ENCODE results near the gene RHBG. TPM values are rescaled to one million over a fixed set of nuclear protein-coding genes. Genes with fewer than 3 reads are reported as not detected.
A peak's percentile ranks its signal among the peaks of the same experiment; 100 is the strongest.
"Not testable (repeated sequence)": the region's sequence is repeated elsewhere in the genome, so short reads cannot be mapped to it uniquely, and the experiment has no call there.

Gene RHBG, protein sequence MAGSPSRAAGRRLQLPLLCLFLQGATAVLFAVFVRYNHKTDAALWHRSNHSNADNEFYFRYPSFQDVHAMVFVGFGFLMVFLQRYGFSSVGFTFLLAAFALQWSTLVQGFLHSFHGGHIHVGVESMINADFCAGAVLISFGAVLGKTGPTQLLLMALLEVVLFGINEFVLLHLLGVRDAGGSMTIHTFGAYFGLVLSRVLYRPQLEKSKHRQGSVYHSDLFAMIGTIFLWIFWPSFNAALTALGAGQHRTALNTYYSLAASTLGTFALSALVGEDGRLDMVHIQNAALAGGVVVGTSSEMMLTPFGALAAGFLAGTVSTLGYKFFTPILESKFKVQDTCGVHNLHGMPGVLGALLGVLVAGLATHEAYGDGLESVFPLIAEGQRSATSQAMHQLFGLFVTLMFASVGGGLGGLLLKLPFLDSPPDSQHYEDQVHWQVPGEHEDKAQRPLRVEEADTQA
- total RNA-seq (2014; rRNA removed; shearing (Covaris generic)) = 0.69 and 1.3 TPM in 2 replicates

DNA sequence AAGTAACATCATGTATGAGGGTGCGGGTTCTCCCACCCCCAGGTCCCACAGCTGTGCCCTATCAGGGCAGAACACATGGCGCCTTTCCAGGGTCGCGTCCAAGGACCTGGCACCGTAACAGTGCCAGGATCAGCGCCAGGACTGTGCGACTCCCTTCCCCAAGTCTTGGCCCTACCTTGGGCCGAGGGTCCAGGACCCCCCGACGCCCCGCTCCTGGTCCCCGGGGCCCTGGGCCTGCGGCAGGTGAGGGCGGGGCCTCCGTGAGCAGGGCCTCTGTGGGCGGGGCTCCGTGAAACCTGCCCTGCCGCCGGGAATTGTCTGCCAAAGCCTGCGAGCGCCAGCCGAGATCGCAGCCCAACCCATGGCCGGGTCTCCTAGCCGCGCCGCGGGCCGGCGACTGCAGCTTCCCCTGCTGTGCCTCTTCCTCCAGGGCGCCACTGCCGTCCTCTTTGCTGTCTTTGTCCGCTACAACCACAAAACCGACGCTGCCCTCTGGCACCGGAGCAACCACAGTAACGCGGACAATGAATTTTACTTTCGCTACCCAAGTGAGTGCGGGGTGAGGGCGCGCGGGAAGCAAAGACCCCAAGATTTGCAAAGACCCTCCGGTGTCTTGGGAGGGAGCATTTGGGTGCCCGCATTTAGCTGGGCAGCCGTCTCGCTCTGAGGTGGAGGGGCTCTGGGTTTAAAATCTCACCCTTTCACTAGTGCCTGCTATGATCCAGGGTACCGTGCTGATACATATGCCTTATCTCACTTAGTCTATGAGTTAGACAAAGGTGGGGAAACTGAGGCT, at the start of gene RHBG:
TSS of gene RHBG (plus strand) at position 323 of the 796 bp plus-strand sequence. CDS start at position 362, 39 bp downstream.
- peak; percentile 96 for DNase-seq
- Histone ChIP-seq H3K27me3 (ENCODE audit: control insufficient read depth, insufficient read depth, low read length) (peaks cover 10% of the 10 kb centered on the region), H3K4me3 (ENCODE audit: insufficient read depth, low read depth, low read length) (peak within 1 kb of the TSS; percentile 53)

DNA sequence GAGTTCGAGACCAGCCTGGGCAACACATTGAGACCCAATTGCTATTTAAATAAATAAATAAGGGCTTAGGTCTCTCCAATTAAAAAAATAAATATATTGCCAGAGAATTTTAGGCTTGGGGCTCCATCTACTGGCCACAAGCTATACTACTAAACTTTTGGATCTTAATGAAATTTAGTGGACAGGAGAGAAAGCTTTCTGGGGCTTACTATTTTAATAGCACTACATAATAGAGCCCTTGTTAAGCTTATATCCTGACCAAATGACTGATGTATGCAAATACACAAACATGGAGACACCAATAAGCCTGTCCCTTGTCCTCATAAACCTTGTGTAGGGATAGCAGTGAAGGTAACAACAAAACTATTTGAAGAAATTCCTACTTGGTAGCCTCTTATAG, 49.3 kb upstream of the RHBG start:
- DNase-seq = peak; percentile 50
- Histone ChIP-seq H3K4me3 (ENCODE audit: insufficient read depth, low read depth, low read length) (no peak overlapping the region), H3K36me3 (replicated peaks; ENCODE audit: control insufficient read depth, insufficient read depth, low read length) (peaks cover 61% of the 10 kb centered on the region), H3K27me3 (ENCODE audit: control insufficient read depth, insufficient read depth, low read length) (no peaks in the 10 kb centered on the region)

More for the DNA sequence above, at the start of gene RHBG:
- no peaks in the 10 kb centered on the region for H3K36me3 ChIP-seq (replicated peaks; ENCODE audit: control insufficient read depth, insufficient read depth, low read length)

DNA sequence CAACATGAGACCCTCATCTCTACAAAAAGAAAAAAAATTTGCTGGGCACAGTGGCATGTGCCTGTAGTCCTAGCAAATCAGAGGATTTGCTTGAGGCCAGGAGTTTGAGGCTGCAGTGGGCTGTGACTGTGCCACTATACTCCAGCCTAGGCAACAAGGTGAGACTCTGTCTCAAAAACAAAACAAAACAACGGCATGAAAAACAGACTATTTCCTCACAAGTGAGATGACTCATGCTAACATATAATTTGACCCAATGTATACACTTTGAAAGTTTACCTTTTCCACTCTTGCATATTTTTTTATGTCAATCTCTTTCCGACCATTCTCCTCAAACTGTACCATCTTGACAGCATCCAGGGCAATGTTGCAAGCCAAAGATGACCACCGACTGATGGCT, 48.5 kb upstream of the RHBG start:
- peaks cover 61% of the 10 kb centered on the region for H3K36me3 ChIP-seq (replicated peaks; ENCODE audit: control insufficient read depth, insufficient read depth, low read length)
- H3K4me3 ChIP-seq (ENCODE audit: insufficient read depth, low read depth, low read length) = no peak overlapping the region
- no peaks in the 10 kb centered on the region for H3K27me3 ChIP-seq (ENCODE audit: control insufficient read depth, insufficient read depth, low read length)
- DNase-seq = no peak

DNA sequence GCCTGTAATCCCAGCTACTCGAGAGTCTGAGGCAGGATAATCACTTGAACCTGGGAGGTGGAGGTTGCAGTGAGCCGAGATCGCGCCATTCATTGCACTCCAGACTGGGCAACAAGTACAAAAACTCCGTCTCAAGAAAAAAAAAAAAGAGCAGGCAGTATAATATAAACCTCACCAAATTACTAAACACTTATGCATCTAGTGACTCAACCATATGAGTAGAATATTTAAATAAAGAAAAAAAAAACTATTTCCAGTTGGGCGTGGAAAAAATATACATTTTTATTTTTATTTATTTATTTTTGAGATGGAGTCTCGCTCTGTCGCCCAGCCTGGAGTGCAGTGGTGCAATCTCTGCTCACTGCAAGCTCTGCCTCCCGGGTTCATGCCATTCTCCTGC, 45.8 kb upstream of the RHBG start:
- not testable (repeated sequence) for DNase-seq; H3K27me3 ChIP-seq (ENCODE audit: control insufficient read depth, insufficient read depth, low read length); H3K4me3 ChIP-seq (ENCODE audit: insufficient read depth, low read depth, low read length)
- peaks cover 44% of the 10 kb centered on the region for H3K36me3 ChIP-seq (replicated peaks; ENCODE audit: control insufficient read depth, insufficient read depth, low read length)

DNA sequence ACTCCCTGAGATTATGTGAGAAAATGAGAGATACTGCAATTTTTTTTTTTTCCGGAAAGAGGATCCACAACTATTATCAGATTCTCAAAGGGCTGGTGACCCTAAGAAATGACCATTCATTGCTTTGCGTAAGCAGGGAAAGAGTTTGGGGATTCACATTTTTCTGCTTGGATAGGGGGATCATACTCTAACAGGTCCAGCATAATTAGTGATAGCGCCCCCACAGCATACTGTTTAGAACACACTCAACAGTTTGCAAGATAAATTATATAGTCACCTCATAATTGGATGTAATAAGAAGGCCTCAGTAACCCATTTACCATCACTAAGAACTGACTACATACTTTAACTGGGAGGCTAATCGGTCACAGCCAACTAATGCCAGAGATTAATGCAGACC, 32.8 kb upstream of the RHBG start:
- DNase-seq = no peak
- H3K4me3 ChIP-seq (ENCODE audit: insufficient read depth, low read depth, low read length) = no peak overlapping the region

DNA sequence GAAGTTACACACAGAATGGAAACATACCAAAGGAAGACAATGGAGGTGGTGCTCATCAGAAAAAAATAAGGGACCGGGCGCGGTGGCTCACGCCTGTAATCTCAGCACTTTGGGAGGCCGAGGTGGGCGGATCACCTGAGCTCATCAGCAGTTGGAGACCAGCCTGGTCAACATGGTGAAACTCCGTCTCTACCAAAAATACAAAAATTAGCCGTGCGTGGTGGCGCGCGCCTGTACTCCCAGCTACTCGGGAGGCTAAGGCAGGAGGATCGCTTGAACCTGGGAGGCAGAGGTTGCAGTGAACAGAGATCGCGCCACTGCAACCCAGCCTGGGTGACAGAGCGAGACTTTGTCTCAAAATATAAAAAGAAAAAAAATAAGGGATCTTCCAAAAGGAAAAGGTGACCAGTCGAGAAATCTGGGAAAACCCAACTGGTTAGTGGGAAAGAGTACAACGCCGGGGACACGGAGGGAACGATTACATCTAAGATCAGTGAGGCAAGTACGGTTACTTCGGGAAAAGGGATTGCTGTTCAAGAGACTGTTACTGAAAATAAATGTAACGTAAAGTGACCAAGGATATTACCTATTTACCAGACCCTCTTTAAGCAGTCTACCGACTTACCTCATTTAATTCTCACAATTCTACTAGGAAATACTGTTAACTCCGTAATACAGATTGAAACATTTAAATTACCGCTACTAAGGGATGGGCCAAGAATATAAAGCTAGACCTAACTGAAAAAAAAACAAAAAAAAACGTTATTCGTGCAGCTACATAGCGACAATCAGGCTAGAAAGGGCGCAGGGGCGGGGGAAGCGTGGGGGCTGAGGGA, 31.7 kb upstream of the RHBG start:
- no peaks in the 10 kb centered on the region for H3K27me3 ChIP-seq (ENCODE audit: control insufficient read depth, insufficient read depth, low read length)
- peak overlapping the region; percentile 72 for H3K4me3 ChIP-seq (ENCODE audit: insufficient read depth, low read depth, low read length)
- peaks cover 26% of the 10 kb centered on the region for H3K36me3 ChIP-seq (replicated peaks; ENCODE audit: control insufficient read depth, insufficient read depth, low read length)
- no peak for DNase-seq

More for the DNA sequence above, 32.8 kb upstream of the RHBG start:
- no peaks in the 10 kb centered on the region for H3K27me3 ChIP-seq (ENCODE audit: control insufficient read depth, insufficient read depth, low read length)
- H3K36me3 ChIP-seq (replicated peaks; ENCODE audit: control insufficient read depth, insufficient read depth, low read length) = peaks cover 29% of the 10 kb centered on the region

DNA sequence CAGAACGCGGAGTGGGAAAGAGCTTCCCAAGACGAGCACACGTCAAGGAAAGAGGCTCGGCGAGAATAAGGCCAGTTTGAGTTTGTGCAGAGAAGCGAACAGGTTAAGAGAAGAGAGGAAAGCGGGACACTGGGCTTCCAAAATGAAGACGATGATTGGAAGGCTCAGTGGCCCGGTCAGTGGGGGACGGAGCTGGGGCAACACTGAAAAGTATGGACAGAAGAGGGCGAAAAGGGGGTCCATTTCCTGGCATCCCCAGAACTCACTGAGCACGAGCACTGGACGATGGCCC, 31.2 kb upstream of the RHBG start:
- no peaks in the 10 kb centered on the region for H3K27me3 ChIP-seq (ENCODE audit: control insufficient read depth, insufficient read depth, low read length)
- H3K4me3 ChIP-seq (ENCODE audit: insufficient read depth, low read depth, low read length) = peak overlapping the region; percentile 72
- peaks cover 21% of the 10 kb centered on the region for H3K36me3 ChIP-seq (replicated peaks; ENCODE audit: control insufficient read depth, insufficient read depth, low read length)
- DNase-seq = no peak

DNA sequence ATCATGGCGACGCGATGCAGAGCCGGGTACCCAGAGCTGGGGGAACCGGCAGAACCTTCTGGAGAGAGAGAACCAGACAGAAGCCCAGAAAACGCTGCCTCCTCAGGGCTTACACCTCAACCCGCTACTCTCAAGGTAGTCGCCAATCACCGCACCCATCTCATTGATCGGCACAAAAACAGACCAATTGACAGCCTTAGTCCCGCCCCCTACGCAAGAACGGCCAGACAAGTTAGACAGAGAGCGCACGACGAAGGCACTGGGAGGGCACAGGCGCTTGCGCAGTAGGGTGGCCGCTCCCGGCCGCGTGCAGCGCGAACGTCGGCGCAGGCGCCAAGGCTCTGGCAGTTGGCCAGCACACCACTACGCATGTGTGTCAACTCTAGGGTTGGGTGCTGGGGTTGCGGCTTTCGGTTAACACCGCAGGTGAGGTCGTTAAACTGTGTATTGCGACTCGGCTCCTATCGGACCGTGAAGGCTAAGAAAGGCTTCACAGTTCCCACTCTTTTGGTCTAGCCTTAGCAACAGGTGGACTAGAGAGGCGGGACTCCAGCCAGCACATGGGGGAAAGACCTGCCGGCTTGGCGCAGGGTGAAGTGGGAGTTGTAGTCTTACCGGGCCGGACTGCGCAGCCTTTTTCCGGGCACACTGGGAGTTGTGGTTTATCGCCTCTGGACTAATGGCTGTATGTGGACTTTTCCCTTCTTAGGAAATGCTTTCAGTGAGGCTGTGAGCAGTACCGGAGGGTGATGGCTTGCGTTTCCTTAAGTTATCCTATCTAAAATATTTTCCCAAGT, 30.6 kb upstream of the RHBG start, which contains the start of the genes CCT3 and TSACC:
TSS of gene CCT3 (minus strand) at position 113 of the 797 bp plus-strand sequence. CDS start at position 5, 108 bp downstream.
TSS of gene TSACC (plus strand) at position 347 of the 797 bp plus-strand sequence. CDS start 1,232 bp downstream, outside the sequence.
- Histone ChIP-seq H3K36me3 (replicated peaks; ENCODE audit: control insufficient read depth, insufficient read depth, low read length) (peaks cover 19% of the 10 kb centered on the region), H3K4me3 (ENCODE audit: insufficient read depth, low read depth, low read length) (peak within 1 kb of the TSS; percentile 72), H3K27me3 (ENCODE audit: control insufficient read depth, insufficient read depth, low read length) (no peaks in the 10 kb centered on the region)
- DNase-seq = peak; percentile 97

DNA sequence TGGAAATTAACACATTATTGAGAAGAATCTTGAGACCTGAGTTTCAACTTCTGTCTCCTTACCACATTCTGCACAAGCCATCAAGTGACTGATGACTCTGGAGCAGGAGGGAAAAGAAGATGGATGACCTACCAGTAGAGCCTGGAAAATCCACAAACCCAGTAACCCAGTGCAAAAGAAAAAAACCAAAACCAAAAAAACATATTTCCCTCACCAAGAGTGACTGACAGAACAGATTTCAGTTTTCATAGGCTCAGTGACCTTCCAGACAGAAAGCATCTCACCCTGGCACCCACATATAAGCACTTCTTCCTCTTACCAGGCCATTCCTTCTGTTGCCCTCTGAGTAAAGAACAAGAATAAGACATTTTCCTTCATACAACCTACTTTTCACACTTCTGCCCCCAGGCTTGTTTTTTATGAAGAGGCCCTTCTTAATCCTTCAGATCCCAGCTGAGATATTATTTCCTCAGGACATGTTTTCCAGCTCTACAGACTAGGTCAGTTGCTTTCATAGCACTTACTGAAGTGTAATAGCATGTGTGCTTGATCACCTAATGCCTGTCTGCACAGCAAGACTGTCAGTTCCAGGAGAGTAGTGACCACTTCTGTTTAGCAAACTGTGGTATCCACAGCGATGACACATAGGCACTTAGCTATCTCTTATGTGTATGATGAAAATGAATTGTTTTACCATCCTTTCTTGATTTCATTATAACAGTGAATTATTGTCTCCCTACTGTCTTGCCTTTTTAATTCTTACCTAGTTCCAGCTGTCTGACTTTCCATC, 26.6 kb upstream of the RHBG start:
- no peak for DNase-seq
- Histone ChIP-seq H3K27me3 (ENCODE audit: control insufficient read depth, insufficient read depth, low read length) (no peaks in the 10 kb centered on the region; the same call in 1 of the 2 replicates), H3K4me3 (ENCODE audit: insufficient read depth, low read depth, low read length) (no peak overlapping the region), H3K36me3 (replicated peaks; ENCODE audit: control insufficient read depth, insufficient read depth, low read length) (no peaks in the 10 kb centered on the region)

DNA sequence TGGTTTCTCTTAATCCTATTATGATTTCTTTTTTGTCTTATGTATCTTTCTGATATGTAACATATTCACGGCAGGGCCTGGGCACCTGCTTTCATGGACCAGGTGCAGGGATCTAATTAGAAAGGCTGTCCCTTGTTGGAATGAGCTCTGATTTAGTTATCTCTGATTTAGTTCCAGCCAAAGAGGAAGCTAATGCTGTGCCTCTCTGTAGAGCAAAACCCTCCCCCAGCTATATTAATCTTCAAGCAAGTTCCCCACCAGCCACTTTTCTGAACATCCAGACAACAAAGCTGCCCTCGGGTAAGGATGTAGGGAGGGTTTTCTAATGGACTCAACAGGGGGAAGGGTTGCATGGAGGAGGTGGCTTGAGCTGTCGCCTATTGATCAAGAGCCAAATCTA, 24.6 kb upstream of the RHBG start:
- H3K4me3 ChIP-seq (ENCODE audit: insufficient read depth, low read depth, low read length) = no peak overlapping the region
- H3K36me3 ChIP-seq (replicated peaks; ENCODE audit: control insufficient read depth, insufficient read depth, low read length) = no peaks in the 10 kb centered on the region
- no peak for DNase-seq
- no peaks in the 10 kb centered on the region; the same call in 1 of the 2 replicates for H3K27me3 ChIP-seq (ENCODE audit: control insufficient read depth, insufficient read depth, low read length)

DNA sequence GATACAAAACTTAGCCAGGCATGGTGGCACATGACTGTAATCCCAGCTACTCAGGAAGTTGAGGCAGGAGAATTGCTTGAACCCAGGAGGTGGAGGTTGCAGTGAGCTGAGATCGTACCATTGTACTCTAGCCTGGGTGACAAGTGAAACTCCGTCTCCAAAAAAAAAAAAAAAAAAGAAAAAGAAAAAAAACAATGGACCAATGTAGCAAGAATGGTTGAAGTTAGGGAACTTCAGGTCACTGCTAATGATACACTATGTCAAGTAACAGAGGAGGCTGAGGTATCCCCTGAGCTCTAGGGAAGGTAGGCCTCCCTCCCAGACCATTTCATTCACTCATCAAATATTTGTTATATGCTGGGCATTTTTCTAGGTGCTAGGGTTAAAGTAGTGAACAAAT, 23.0 kb upstream of the RHBG start:
- not testable (repeated sequence) for H3K4me3 ChIP-seq (ENCODE audit: insufficient read depth, low read depth, low read length); H3K27me3 ChIP-seq (ENCODE audit: control insufficient read depth, insufficient read depth, low read length); DNase-seq; H3K36me3 ChIP-seq (replicated peaks; ENCODE audit: control insufficient read depth, insufficient read depth, low read length)

DNA sequence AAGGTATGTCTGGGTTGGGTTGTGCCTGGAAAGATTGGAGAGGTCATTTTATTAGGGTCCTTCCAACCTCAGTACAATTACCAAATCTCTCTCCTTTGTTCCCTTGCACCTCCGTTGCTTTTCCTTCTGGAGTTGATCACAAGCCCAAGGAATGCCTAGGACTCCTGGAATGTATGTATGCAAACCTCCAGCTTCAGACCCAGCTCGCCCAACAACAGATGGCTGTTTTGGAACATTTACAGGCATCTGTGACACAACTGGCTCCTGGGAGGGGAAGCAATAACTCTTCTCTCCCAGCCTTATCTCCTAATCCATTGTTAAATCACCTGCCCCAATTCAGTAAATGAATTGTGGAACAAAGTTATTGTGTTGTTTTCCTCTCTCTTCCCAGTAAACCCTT, 22.4 kb upstream of the RHBG start:
- DNase-seq = no peak

DNA sequence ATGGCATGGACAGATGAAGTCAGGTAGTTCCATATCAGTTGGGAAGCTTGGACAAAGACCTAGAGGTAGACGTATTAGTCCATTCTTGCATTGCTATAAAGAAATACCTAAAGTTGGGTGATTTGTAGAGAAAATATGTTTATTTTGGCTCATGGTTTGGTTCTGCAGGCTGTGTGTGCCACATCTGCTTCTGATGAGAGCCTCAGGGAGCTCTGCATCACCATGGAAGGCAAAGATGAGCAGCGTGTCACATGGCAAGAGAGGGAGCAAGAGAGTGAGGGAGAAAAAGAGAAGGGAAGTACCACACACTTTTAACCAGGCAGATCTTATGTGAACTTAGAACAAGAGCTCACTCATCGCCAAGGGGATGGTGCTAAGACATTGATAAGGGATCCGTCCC, 21.7 kb upstream of the RHBG start:
- H3K27me3 ChIP-seq (ENCODE audit: control insufficient read depth, insufficient read depth, low read length) = no peaks in the 10 kb centered on the region; the same call in 1 of the 2 replicates
- no peak overlapping the region for H3K4me3 ChIP-seq (ENCODE audit: insufficient read depth, low read depth, low read length)
- DNase-seq = no peak
- H3K36me3 ChIP-seq (replicated peaks; ENCODE audit: control insufficient read depth, insufficient read depth, low read length) = no peaks in the 10 kb centered on the region

More for the DNA sequence above, 22.4 kb upstream of the RHBG start:
- Histone ChIP-seq H3K4me3 (ENCODE audit: insufficient read depth, low read depth, low read length) (no peak overlapping the region), H3K36me3 (replicated peaks; ENCODE audit: control insufficient read depth, insufficient read depth, low read length) (no peaks in the 10 kb centered on the region), H3K27me3 (ENCODE audit: control insufficient read depth, insufficient read depth, low read length) (no peaks in the 10 kb centered on the region; the same call in 1 of the 2 replicates)

All from H7 (cell line).